Inflammatory macrophage (primary cell): ENCODE measurements around the gene POLL.

ENCODE experiments used
- DNase-seq, 2 donors: peaks; one replicate each; pipeline ENCODE4 v3.0.0-alpha.2; 2020 to 2022

Gene POLL

GRCh38 chr10:101573885-101574753, 13.9 kb downstream of the POLL start:
- DNase-seq = no peak

GRCh38 chr10:101572785-101573184, 15.3 kb downstream of the POLL start:
- no peak for DNase-seq

GRCh38 chr10:101572126-101572525, 15.9 kb downstream of the POLL start:
- no peak for DNase-seq

GRCh38 chr10:101571271-101571925, 16.7 kb downstream of the POLL start:
- DNase-seq = no peak

GRCh38 chr10:101570428-101571270, 17.4 kb downstream of the POLL start:
- peak; percentile 37 to 50 for DNase-seq

- DNase-seq = peak; percentile 69 to 78
Measured at GRCh38 chr10:101569622-101570427, 18.2 kb downstream of the POLL start.

GRCh38 chr10:101569323-101569621, 18.8 kb downstream of the POLL start:
- no peak for DNase-seq

- no peak for DNase-seq
Measured at GRCh38 chr10:101568054-101568745, 19.9 kb downstream of the POLL start.

GRCh38 chr10:101567165-101568006, 20.7 kb downstream of the POLL start:
- no peak for DNase-seq

- no peak for DNase-seq
Measured at GRCh38 chr10:101566333-101567164, 21.5 kb downstream of the POLL start.

GRCh38 chr10:101565936-101566332, 22.1 kb downstream of the POLL start:
- no peak for DNase-seq

- DNase-seq = no peak
Measured at GRCh38 chr10:101565370-101565900, 22.6 kb downstream of the POLL start.

- DNase-seq = no peak
Measured at GRCh38 chr10:101564490-101564991, 23.5 kb downstream of the POLL start.

- DNase-seq = no peak
Measured at GRCh38 chr10:101563497-101564040, 24.5 kb downstream of the POLL start.

GRCh38 chr10:101563007-101563406, 25.1 kb downstream of the POLL start:
- DNase-seq = no peak

GRCh38 chr10:101562231-101562630, 25.8 kb downstream of the POLL start:
- DNase-seq = no peak

GRCh38 chr10:101561068-101561915, 26.8 kb downstream of the POLL start:
- no peak for DNase-seq
